IMR-90 (cell line): ENCODE data around the gene FAM174B. TPM values are rescaled to one million over a fixed set of nuclear protein-coding genes. Genes with fewer than 3 reads are reported as not detected.

ENCODE experiments used
- ATAC-seq: fragments of 200-7000 bp; cut with Tn5 transposase; 2 replicates; pipeline ENCODE4 v1.9.1; 2020; ENCODE audit warnings: low read depth, mild to moderate bottlenecking, moderate library complexity
- BruUV-seq: library from RNA; stranded (reverse); fragments of 400-500 nt; replicated peaks from 2 replicates; lab custom pipeline; 2021; lab: Mats Ljungman, UMichigan
- CTCF ChIA-PET: fragments of 300-600 bp; formaldehyde crosslinking; extraction: SDS; loops from one replicate; lab custom pipeline; 2021; ENCODE audit warnings: antibody characterized with exemption; lab: Yijun Ruan, JAX
- POLR2A ChIA-PET: fragments of 300-600 bp; sonication (Branson Sonifier 250); formaldehyde crosslinking; loops from one replicate; lab custom pipeline; 2022; ENCODE audit warnings: antibody characterized with exemption; ENCODE audit not compliant: unreplicated experiment; lab: Charles Lee
- DNase-seq: peaks from one replicate; pipeline ENCODE4 v3.0.0; 2013
- H2AFZ ChIP-seq: replicated peaks from 2 replicates; pipeline ENCODE3; 2013; ENCODE audit warnings: low read length, mild to moderate bottlenecking; ENCODE audit not compliant: poor library complexity
- H2AK5ac ChIP-seq: 2 replicates; pipeline ENCODE4 v1.6.1; 2013; ENCODE audit warnings: low read depth, low read length, inconsistent platforms
- H2AK9ac ChIP-seq: replicated peaks from 2 replicates; pipeline ENCODE3; 2013; ENCODE audit warnings: mild to moderate bottlenecking, low read depth, low read length, moderate library complexity; ENCODE audit not compliant: poor library complexity
- H2BK120ac ChIP-seq: 2 replicates; pipeline ENCODE4 v1.6.1; 2013; ENCODE audit warnings: low read depth, low read length, inconsistent platforms
- H2BK15ac ChIP-seq: 3 replicates; pipeline ENCODE4 v1.6.1; 2013; ENCODE audit warnings: low read depth, low read length, inconsistent platforms
- H2BK20ac ChIP-seq: 2 replicates; pipeline ENCODE4 v1.6.1; 2013; ENCODE audit warnings: low read depth, mild to moderate bottlenecking, inconsistent platforms, low read length, moderate library complexity
- H2BK5ac ChIP-seq: 2 replicates; pipeline ENCODE4 v1.6.1; 2013; ENCODE audit warnings: mild to moderate bottlenecking, low read depth, low read length, inconsistent platforms; ENCODE audit not compliant: poor library complexity, severe bottlenecking
- H3K14ac ChIP-seq: replicated peaks from 2 replicates; pipeline ENCODE4 v1.6.1; 2013; ENCODE audit warnings: low read depth, low read length, inconsistent platforms
- H3K18ac ChIP-seq: 2 replicates; pipeline ENCODE4 v1.6.1; 2013; ENCODE audit warnings: low read depth, low read length, control low read depth
- H3K23ac ChIP-seq: 2 replicates; pipeline ENCODE4 v1.6.1; 2013; ENCODE audit warnings: low read depth, low read length, inconsistent platforms
- H3K27ac ChIP-seq: 2 replicates; pipeline ENCODE4 v1.5.1; 2013; ENCODE audit warnings: mild to moderate bottlenecking, control low read depth, low read length; ENCODE audit not compliant: insufficient read depth
- H3K27me3 ChIP-seq: 2 replicates; pipeline ENCODE4 v1.6.1; 2013; ENCODE audit warnings: low read length; ENCODE audit not compliant: control insufficient read depth, insufficient read depth
- H3K36me3 ChIP-seq: 2 replicates; pipeline ENCODE4 v1.6.1; 2013; ENCODE audit warnings: low read length, mixed read lengths; ENCODE audit not compliant: control insufficient read depth, insufficient read depth
- H3K4ac ChIP-seq: 2 replicates; pipeline ENCODE4 v1.6.1; 2013; ENCODE audit warnings: low read depth, low read length, inconsistent platforms
- H3K4me1 ChIP-seq: 2 replicates; pipeline ENCODE4 v1.6.1; 2013; ENCODE audit warnings: low read length, mixed read lengths; ENCODE audit not compliant: control insufficient read depth, insufficient read depth
- H3K4me2 ChIP-seq: 2 replicates; pipeline ENCODE4 v1.6.1; 2013; ENCODE audit warnings: low read depth, mild to moderate bottlenecking, control low read depth, low read length, moderate library complexity
- H3K4me3 ChIP-seq: 2 replicates; pipeline ENCODE4 v1.5.1; 2013; ENCODE audit warnings: low read depth, mild to moderate bottlenecking, control low read depth, low read length, moderate library complexity; ENCODE audit not compliant: insufficient read depth
- H3K56ac ChIP-seq: 2 replicates; pipeline ENCODE4 v1.6.1; 2013; ENCODE audit warnings: low read length, inconsistent platforms; ENCODE audit not compliant: insufficient read depth; ENCODE audit errors: extremely low read depth
- H3K79me1 ChIP-seq, 2 experiments: 2 replicates each; pipeline ENCODE4 v1.6.1; 2013; ENCODE audit warnings: low read length in 2 of 2, inconsistent platforms in 1 of 2, low read depth in 1 of 2
- H3K9ac ChIP-seq: 2 replicates; pipeline ENCODE4 v1.6.1; 2013; ENCODE audit warnings: low read depth, low read length, control low read depth
- H3K9me1 ChIP-seq: 2 replicates; pipeline ENCODE4 v1.6.1; 2013; ENCODE audit warnings: low read length, inconsistent platforms; ENCODE audit not compliant: insufficient read depth
- H3K9me3 ChIP-seq: 2 replicates; pipeline ENCODE4 v1.6.1; 2013; ENCODE audit warnings: low read length; ENCODE audit not compliant: control insufficient read depth, insufficient read depth
- H4K20me1 ChIP-seq: 2 replicates; pipeline ENCODE4 v1.6.1; 2013; ENCODE audit warnings: low read length, inconsistent platforms; ENCODE audit not compliant: insufficient read depth
- H4K5ac ChIP-seq: 2 replicates; pipeline ENCODE4 v1.6.1; 2013; ENCODE audit warnings: mild to moderate bottlenecking, low read depth, low read length, control low read depth
- H4K8ac ChIP-seq, 2 experiments: 2 replicates each; pipeline ENCODE4 v1.6.1; 2013; ENCODE audit warnings: low read depth in 2 of 2, low read length in 2 of 2, control low read depth in 1 of 2, inconsistent platforms in 1 of 2
- H4K91ac ChIP-seq: 2 replicates; pipeline ENCODE4 v1.6.1; 2013; ENCODE audit warnings: low read depth, low read length, inconsistent platforms; ENCODE audit not compliant: insufficient read depth
- CEBPB ChIP-seq: IDR thresholded peaks from 2 replicates; pipeline ENCODE4 v1.6.1; 2012; ENCODE audit warnings: low read depth, low read length, improper control_type of control experiment
- CTCF ChIP-seq: conservative IDR thresholded peaks from 2 replicates; pipeline ENCODE4 v1.5.1; 2012; ENCODE audit warnings: mild to moderate bottlenecking, low read depth, low read length, improper control_type of control experiment
- MAZ ChIP-seq: IDR thresholded peaks from 2 replicates; pipeline ENCODE4 v1.6.1; 2012; ENCODE audit warnings: low read depth, mild to moderate bottlenecking, low read length, improper control_type of control experiment, moderate library complexity, borderline replicate concordance
- NFE2L2 ChIP-seq: fragments of 150-350 bp; IDR thresholded peaks from 2 replicates; pipeline ENCODE4 v1.6.1; 2016; ENCODE audit warnings: low read depth, mild to moderate bottlenecking, low read length
- SMC3 ChIP-seq: fragments of 150-350 bp; IDR thresholded peaks from 2 replicates; pipeline ENCODE4 v1.6.1; 2016; ENCODE audit warnings: low read depth, mild to moderate bottlenecking, antibody characterized with exemption, low read length, moderate library complexity
- USF2 ChIP-seq: fragments of 150-350 bp; IDR thresholded peaks from 2 replicates; pipeline ENCODE4 v1.6.1; 2017; ENCODE audit warnings: mild to moderate bottlenecking, antibody characterized with exemption, low read length, low read depth
- WGBS, 2 experiments: methylation state at CpG; one replicate each; pipeline versions ENCODE4 v1.1.5 to v1.1.7; 2013; ENCODE audit warnings: missing lambda C conversion rate in 2 of 2; ENCODE audit not compliant: insufficient read length in 1 of 2; ENCODE audit errors: extremely low coverage in 2 of 2; 5-methylcytosine and 5-hydroxymethylcytosine counted together
- dilution Hi-C: fragments of 300-500 bp; cut with HindIII; formaldehyde crosslinking; loops from one replicate; pipeline ENCODE4 v1.14.3; 2018; ENCODE audit warnings: low sequenced_read_pairs; ENCODE audit not compliant: unreplicated experiment
- in situ Hi-C: fragments of 300-500 bp; cut with MboI; formaldehyde crosslinking; loops from 3 replicates; pipeline ENCODE4 v1.14.3; 2019; ENCODE audit warnings: low sequenced_read_pairs, inconsistent platforms, mixed read lengths
- intact Hi-C: fragments of 100-400 bp; cut with micrococcal nuclease; formaldehyde crosslinking; loops from 2 replicates; pipeline ENCODE4 v1.10.0; 2022
- polyA plus RNA-seq, 3 experiments: library from polyadenylated mRNA; depleted of rRNA; stranded (reverse); fragments of >200 nt; gene quantifications; 2 replicates each; pipeline ENCODE4 v1.2.3, GENCODE V29; 2012; ENCODE audit warnings: low replicate concordance in 1 of 3
- total RNA-seq: library from RNA; depleted of rRNA; stranded (reverse); fragments of >200 nt; gene quantifications from 2 replicates; pipeline ENCODE4 v1.2.3, GENCODE V29; 2012

The FAM174B gene
- total and polyA plus RNA-seq, 2 of the 4 experiments (the other 2 are of a cell fraction), result 0.18 to 0.56 TPM

GRCh38 chr15:92668620-92669019, 13.0 kb upstream of the FAM174B start:
- dilution Hi-C loops, result no loop called here
- Histone ChIP-seq H2BK120ac (no peak overlapping the region), H3K56ac (no peak overlapping the region), H2BK20ac (no peak overlapping the region), H3K4me2 (no peak overlapping the region), H2AFZ (no peak overlapping the region), H3K27ac (no peak overlapping the region), H3K23ac (no peak overlapping the region), H3K4me3 (no peak overlapping the region), H4K91ac (no peak overlapping the region), H3K9me3 (no peaks in the 10 kb centered on the region), H2BK5ac (no peak overlapping the region), H3K27me3 (peaks cover 16% of the 10 kb centered on the region), H4K8ac (no peak overlapping the region), H3K4me1 (peaks cover 4% of the 10 kb centered on the region; the same call in 1 of the 2 replicates), H3K14ac (no peak overlapping the region), H3K4ac (no peak overlapping the region), H2BK15ac (no peak overlapping the region), H3K9ac (no peak overlapping the region), H2AK5ac (no peak overlapping the region), H3K18ac (no peak overlapping the region), H3K36me3 (no peaks in the 10 kb centered on the region), H4K20me1 (no peaks in the 10 kb centered on the region), H3K79me1 (no peaks in the 10 kb centered on the region), H3K9me1 (no peaks in the 10 kb centered on the region), H4K5ac (no peak overlapping the region), H2AK9ac (no peak overlapping the region)
- no peak for TF ChIP-seq NFE2L2
- TF ChIP-seq CEBPB, result no peak
- no peak for TF ChIP-seq USF2
- no peak for TF ChIP-seq SMC3
- TF ChIP-seq MAZ, result no peak
- TF ChIP-seq CTCF, result no peak
- in situ Hi-C loops, result no loop called here
- CTCF ChIA-PET, result no interaction called here
- no CpG with 5 or more reads among the region's 3 CpGs for WGBS, 2 experiments
- POLR2A ChIA-PET, result no interaction called here
- no peak for DNase-seq
- intact Hi-C loops, result no loop called here
- ATAC-seq, result no peak
- no TSS peak for BruUV-seq
